Transverse colon (tissue), 4 donors: Measurements from ENCODE around the gene MPC2. TPM values are rescaled to one million over a fixed set of nuclear protein-coding genes. Genes with fewer than 3 reads are reported as not detected.
"Not testable (repeated sequence)": the region's sequence is repeated elsewhere in the genome, so short reads cannot be mapped to it uniquely, and the experiment has no call there.

Source experiments
- DNase-seq: peaks from one replicate; pipeline ENCODE4 v3.0.0-alpha.2; 2019
- H3K27ac ChIP-seq, 4 donors: fragments of 200-600 bp; sonication (generic); 2 replicates each; pipeline ENCODE4 v1.5.1; 2016 to 2018; ENCODE audit warnings: inconsistent platforms in 4 of 4
- H3K27me3 ChIP-seq: fragments of 200-600 bp; sonication (generic); 2 replicates; pipeline ENCODE4 v1.5.1; 2017; ENCODE audit warnings: inconsistent platforms
- H3K36me3 ChIP-seq, 4 donors: fragments of 200-600 bp; sonication (generic); 2 replicates each; pipeline ENCODE4 v1.5.1; 2017 to 2019; ENCODE audit warnings: inconsistent platforms in 4 of 4
- H3K4me1 ChIP-seq, 4 donors: fragments of 200-600 bp; sonication (generic); 2 replicates each; pipeline ENCODE4 v1.5.1; 2017 to 2020; ENCODE audit warnings: inconsistent platforms in 4 of 4
- H3K4me3 ChIP-seq, 4 donors: fragments of 200-600 bp; sonication (generic); 1 replicate in 1 of 4; 2 replicates in 3 of 4; pipeline versions ENCODE4 v1.5.1 to v1.6.1; 2017 to 2019; ENCODE audit warnings: inconsistent platforms in 4 of 4
- H3K9me3 ChIP-seq, 2 donors: fragments of 200-600 bp; sonication (generic); 2 replicates each; pipeline ENCODE4 v1.5.1; 2017 to 2019; ENCODE audit warnings: inconsistent platforms in 2 of 2
- CTCF ChIP-seq, 5 experiments: fragments of 200-600 bp in 3 of 5; fragments of 450-650 bp in 2 of 5; sonication (generic) in 3 of 5; IDR thresholded peaks; 1 replicate in 2 of 5; 2 replicates in 3 of 5; pipeline ENCODE4 v1.5.1; 2016 to 2017; ENCODE audit warnings: antibody characterized with exemption in 5 of 5, inconsistent platforms in 3 of 5, mild to moderate bottlenecking in 2 of 5, moderate library complexity in 1 of 5
- EP300 ChIP-seq: sonication (generic); formaldehyde crosslinking; IDR thresholded peaks from one replicate; pipeline ENCODE4 v1.6.1; 2017; ENCODE audit warnings: antibody characterized with exemption, low read depth
- POLR2A ChIP-seq: fragments of 450-650 bp; IDR thresholded peaks from one replicate; pipeline ENCODE4 v1.6.1; 2016; ENCODE audit warnings: antibody characterized with exemption, mild to moderate bottlenecking, moderate library complexity
- POLR2AphosphoS5 ChIP-seq, 3 donors: sonication (generic); formaldehyde crosslinking; IDR thresholded peaks; one replicate each; pipeline ENCODE4 v1.6.1; 2016; ENCODE audit warnings: antibody characterized with exemption in 3 of 3
- WGBS, 2 donors: methylation state at CpG; one replicate each; pipeline ENCODE4 v1.1.5; 2018; ENCODE audit warnings: low coverage in 1 of 2; 5-methylcytosine and 5-hydroxymethylcytosine counted together
- in situ Hi-C, 4 donors: fragments of 200-750 bp; cut with MboI; loops; one replicate each; pipeline versions ENCODE4 v1.15.0 to v1.15.1; 2017; ENCODE audit warnings: low sequenced_read_pairs in 3 of 4, low pct_ligation_motif_present in 1 of 4, low pct_unique_long_range_greater_than_20kb in 1 of 4
- intact Hi-C: fragments of 100-400 bp; cut with DNase I; formaldehyde crosslinking; loops from one replicate; pipeline ENCODE4 v1.15.1; 2023; ENCODE audit warnings: low total_unique reads
- total RNA-seq, 4 donors: library from RNA; depleted of rRNA; stranded (reverse); fragments of >200 nt; gene quantifications; one replicate each; pipeline ENCODE4 v1.1.0, GENCODE V29; 2016

The MPC2 gene
- total RNA-seq, 4 donors from 2014 or later = 14.2 to 91.6 (median 38.4) TPM

DNA sequence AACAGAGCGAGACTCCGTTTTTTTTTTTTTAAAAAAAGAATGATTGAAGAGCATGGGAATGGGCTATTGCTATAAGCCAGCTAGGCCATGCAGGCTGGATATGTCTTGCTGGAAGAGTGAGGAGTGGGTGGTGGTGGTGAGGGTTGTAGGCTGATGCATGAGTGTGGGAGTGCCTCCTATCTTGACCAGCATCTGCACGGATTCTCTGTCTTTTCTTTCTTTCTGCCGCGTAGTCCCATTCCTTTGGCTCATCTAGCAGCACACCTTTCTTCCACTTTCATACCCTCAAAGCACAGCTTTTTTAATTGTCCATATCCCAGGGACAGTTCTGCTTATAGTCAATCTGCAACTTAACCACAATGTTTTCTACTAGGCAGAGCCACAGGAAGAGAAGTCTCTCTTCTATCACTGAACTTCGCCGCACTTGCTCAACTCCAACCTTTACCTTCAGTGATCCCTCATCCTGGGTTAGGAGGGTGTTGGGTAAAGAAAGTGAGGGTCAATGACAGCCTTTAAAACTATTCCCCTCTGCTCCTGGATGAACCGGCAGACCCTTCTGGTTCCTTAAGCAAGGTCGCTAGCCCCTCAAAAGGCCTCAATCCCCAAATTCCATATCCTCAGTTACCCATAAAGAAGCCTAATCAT is 38.2 kb downstream of the MPC2 start:
- intact Hi-C loops (no loop called here), in situ Hi-C loops (no loop called here)
- TF ChIP-seq CTCF (IDR thresholded peaks at IDR 0.05) = no peak
- no peak for TF ChIP-seq POLR2AphosphoS5 (IDR thresholded peaks at IDR 0.05)
- Histone ChIP-seq H3K4me3 (no peak overlapping the region), H3K9me3 (no peaks in the 10 kb centered on the region), H3K27ac (no peak overlapping the region), H3K36me3 (no peaks in the 10 kb centered on the region), H3K27me3 (no peaks in the 10 kb centered on the region), H3K4me1 (no peaks in the 10 kb centered on the region)
- DNase-seq = no peak
- WGBS, 2 donors = 87 to 91% methylated on average over 3 to 9 of the region's 9 CpGs

- Histone ChIP-seq H3K4me1 (no peaks in the 10 kb centered on the region), H3K4me3 (no peak overlapping the region), H3K36me3 (no peaks in the 10 kb centered on the region), H3K27ac (no peak overlapping the region), H3K27me3 (no peaks in the 10 kb centered on the region), H3K9me3 (no peaks in the 10 kb centered on the region)
- intact Hi-C loops (no loop called here), in situ Hi-C loops (no loop called here)
- TF ChIP-seq POLR2AphosphoS5 (IDR thresholded peaks at IDR 0.05) (no peak), EP300 (no peak), CTCF (IDR thresholded peaks at IDR 0.05) (no peak), POLR2A (no peak)
- DNase-seq = no peak
- WGBS, 2 donors = 80 to 86% methylated on average over 1 to 2 of the region's 2 CpGs
Measured at GRCh38 chr1:167893798-167894197, 43.1 kb downstream of the MPC2 start.

GRCh38 chr1:167890400-167890799 is 46.5 kb downstream of the MPC2 start:
- Histone ChIP-seq H3K36me3 (no peaks in the 10 kb centered on the region), H3K27ac (no peak overlapping the region), H3K4me1 (no peaks in the 10 kb centered on the region), H3K9me3 (no peaks in the 10 kb centered on the region), H3K27me3 (no peaks in the 10 kb centered on the region), H3K4me3 (no peak overlapping the region)
- TF ChIP-seq CTCF (IDR thresholded peaks at IDR 0.05) = no peak
- no peak for TF ChIP-seq EP300
- no peak for TF ChIP-seq POLR2A
- no peak for TF ChIP-seq POLR2AphosphoS5 (IDR thresholded peaks at IDR 0.05)
- intact Hi-C loops (no loop called here), in situ Hi-C loops (no loop called here)
- no peak for DNase-seq

- H3K27ac ChIP-seq, in situ Hi-C loops, intact Hi-C loops, H3K4me1 ChIP-seq, H3K4me3 ChIP-seq, H3K27me3 ChIP-seq, H3K36me3 ChIP-seq, H3K9me3 ChIP-seq, DNase-seq: not testable (repeated sequence)
- WGBS, 2 donors = 77 to 100% methylated on average over 1 to 2 of the region's 2 CpGs
Measured at GRCh38 chr1:167887187-167887586, 49.7 kb downstream of the MPC2 start.

GRCh38 chr1:167882376-167882775 is 54.5 kb downstream of the MPC2 start:
- no peak overlapping the region for H3K27ac ChIP-seq
- no peak for DNase-seq
- no peaks in the 10 kb centered on the region for H3K27me3 ChIP-seq
- H3K4me3 ChIP-seq = no peak overlapping the region
- no peaks in the 10 kb centered on the region for H3K9me3 ChIP-seq
- no peaks in the 10 kb centered on the region for H3K4me1 ChIP-seq
- no peaks in the 10 kb centered on the region for H3K36me3 ChIP-seq
- WGBS, 2 donors = 93 to 100% methylated on average over 2 to 8 of the region's 8 CpGs
- in situ Hi-C loops (no loop called here), intact Hi-C loops (no loop called here)
- TF ChIP-seq CTCF (IDR thresholded peaks at IDR 0.05) (no peak), EP300 (no peak), POLR2A (no peak), POLR2AphosphoS5 (IDR thresholded peaks at IDR 0.05) (no peak)
